Measurements from ENCODE around the gene SPTBN5.

SPTBN5 gene

DNA sequence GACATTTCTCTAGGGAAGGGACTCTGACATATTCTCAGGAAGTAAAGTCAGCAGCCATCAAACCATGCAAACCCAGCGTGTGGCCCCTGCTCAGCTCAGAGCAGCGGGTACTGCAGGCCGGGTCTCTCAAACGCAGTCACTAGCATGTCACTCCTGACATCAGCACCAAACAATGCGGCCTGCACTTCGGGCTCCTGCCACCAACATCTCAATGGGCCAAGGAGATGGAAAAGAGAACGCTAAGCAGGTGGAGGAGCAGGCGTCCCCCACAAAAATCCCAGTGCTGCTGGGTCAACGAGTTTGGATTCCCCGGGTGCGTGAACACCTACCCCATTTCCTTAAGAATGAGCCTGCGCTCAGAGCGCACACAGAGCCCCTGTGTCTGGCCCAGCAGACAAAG lies 9.9 kb upstream of the SPTBN5 start:
- DNase-seq = no peak

GRCh38 chr15:41901431-41901830 lies 7.6 kb upstream of the SPTBN5 start:
- DNase-seq = peak; percentile 2

DNA sequence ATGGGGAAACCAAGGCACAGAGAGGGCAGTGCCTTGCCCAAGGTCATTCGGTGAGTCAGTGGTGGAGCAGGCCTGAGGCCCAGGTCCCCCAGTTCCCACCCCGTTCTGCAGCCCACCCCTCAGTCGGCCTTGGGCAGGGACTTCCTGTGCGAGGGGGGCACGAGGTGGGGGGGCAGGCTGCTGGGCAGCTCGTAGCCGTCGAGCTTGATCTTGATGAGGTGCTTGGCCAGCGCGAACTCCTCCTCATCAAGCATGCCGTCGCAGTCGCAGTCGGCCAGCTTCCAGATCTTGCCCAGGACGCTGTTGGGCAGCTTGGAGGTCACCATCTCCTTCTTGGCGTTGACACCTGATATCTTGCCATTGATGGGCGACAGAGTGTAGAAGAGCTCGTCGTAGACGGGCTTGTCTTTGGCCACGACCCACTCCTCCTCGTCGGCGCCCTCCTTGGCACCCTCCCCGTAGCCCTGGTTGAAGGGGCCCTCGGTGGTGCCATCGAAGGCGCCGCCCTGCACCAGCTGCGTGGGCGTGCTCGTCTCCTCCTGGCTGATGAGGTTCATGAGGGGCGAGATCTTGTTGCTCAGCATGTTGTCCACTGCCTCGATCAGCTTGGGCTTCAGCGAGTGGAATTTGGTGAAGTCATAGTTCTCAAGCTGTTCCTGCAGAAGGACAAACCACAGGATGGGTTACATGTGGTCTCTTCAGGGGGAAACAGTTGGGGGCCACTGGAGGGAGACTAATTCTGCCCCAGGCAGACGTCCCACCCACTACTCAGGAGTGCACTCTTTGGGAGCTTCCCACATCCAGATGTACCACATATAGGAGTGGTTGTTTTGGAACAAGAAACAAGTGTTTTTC lies 6.9 kb upstream of the SPTBN5 start:
- no peak for DNase-seq

DNA sequence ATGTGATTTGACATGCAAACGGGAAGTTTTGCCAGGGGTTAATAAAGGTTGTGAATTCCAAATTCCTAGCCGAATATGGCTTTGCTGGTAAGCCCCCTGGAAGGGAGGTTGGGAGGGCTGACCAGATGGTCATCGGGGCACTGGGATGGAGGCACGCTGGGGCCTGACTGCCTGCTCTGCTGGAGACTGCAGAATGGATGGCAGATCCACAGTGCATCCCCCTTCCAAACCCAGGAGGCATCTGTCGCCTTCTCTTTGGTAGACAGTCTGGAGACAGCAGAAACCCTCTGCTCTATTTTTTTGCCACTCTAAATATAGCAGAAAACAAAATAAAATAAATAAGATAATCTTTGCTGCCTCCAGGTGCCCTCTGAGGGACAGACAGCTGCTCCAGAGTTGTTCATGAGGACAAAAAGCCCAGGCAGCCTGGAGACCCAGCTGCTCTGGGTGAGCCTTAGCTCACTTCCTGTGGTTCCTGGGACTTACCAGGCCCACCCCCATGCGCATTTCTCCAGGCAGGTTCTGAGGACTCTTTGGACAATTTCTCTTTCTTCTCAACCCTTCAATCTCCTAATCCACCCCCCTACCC lies 6.1 kb upstream of the SPTBN5 start:
- DNase-seq = no peak

DNA sequence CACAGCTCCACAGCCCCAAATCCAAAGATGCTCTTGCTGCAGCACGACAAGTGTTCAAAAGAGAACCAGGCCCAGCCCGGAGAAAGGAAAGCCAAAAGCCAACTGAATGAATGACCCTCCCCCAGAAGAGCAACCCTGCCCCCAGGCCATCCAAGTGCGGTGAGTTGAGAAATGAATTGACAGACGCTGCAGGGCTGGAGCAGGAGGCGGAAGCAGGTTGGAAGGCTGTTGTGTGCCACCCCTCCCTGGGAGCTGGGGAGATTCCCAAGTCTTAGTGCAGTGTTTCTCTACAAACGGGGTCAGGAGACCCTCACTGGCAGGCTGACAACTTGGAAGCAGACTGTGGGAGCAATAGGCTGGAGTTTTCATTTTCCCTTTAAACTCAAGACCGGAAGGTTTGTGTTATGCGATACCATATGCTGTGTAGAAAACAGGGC lies 3.5 kb upstream of the SPTBN5 start:
- no peak for DNase-seq

GRCh38 chr15:41896566-41896965 lies 2.7 kb upstream of the SPTBN5 start:
- no peak for DNase-seq

DNA sequence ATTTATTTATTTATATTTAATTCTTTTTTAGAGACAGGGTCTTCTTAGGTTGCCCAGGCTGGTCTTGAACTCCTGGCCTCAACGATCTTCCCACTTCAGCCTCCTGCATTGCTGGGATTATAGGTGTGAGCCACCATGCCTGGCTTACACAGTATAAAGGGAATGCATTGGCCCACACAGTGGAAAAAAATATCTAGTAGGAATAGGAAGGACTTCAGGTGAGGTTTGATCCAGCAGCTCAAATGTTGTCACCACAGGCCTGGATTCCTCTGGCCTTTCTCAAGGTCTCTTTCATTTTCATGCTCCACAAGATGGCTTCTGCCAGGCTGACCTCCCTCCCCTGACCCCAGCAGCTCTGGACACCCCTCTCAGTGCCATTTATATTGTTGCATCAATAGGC lies 2.1 kb upstream of the SPTBN5 start:
- DNase-seq = no peak

DNA sequence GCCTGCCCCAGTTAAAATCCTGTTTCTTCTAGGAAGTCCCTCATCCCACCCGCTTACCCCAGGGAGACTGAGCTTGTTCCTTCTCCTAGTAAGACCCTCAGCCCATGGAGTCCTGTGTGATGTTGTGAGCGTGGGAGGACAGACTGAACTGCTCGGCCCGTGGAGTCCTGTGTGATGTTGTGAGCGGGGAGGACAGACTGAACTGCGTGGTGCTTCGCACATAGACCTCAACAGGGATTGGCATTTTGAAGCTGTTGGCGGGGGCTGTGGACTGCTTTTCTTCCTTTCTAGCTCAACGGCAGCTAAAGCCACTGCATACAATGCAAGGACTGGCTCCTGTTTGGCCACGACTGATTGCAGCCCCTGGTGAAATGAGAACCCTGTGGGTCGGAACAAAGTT lies 1.6 kb upstream of the SPTBN5 start:
- no peak for DNase-seq

DNA sequence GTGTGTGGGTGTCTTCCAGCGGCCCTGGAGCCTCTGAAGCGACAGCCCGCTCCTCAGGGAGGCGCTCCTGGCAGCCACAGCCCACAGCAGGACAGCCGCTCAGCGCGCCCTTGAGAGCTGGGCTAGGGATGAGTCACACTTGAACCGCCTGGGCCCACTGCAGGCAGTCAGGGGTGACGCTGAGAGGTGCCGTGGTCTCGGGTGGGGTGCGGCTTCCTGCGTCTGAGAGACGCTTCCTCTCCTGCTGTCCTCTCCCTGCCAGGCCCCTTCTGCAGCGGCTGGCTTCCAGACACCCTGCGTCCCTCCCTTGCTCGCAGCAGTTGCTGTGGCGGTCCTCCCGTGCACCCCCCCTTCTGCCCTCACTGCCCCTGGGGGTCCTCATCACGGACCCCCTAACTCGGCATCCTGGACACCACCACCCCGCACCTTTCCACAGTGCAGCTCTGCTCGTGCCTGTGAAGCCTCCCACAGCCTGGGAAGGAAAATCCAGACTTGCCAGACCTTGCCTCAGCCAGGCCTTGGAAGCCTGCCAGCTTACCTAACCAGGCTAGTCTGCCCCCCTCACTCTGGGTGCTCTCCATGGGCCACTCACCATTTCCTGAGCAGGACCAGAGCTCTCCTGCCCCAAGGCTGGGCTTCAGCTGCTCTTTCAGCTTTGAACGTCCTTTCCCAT lies 1.1 kb upstream of the SPTBN5 start:
- DNase-seq = peak; percentile 58

GRCh38 chr15:41894251-41894790 lies 468 bp upstream of the SPTBN5 start:
- no peak for DNase-seq

GRCh38 chr15:41892621-41893421 lies 1.0 kb downstream of the SPTBN5 start:
- DNase-seq = no peak

DNA sequence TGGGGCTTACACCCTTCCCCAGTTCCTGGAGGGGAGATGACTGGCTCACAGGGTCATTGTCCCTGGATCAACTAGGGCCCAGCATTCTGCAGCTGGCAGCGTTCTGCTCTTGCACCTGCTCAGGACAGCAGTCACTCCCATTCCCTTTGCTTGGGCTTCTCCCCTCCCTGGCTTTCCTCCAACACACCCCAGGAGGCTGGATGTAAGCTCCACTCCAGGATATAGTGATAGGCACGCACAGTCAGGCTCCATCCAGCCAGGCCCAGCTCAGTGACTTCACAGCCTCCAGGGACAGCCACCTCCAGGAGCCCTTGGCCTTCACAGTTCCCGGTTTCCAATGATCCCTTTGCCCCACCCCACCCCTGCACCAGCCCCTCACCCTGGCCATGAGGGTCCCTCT lies 1.9 kb downstream of the SPTBN5 start:
- DNase-seq = peak; percentile 88

GRCh38 chr15:41891226-41891625 lies 2.6 kb downstream of the SPTBN5 start:
- DNase-seq = peak; percentile 19

- no peak for DNase-seq
These were observed 3.7 kb downstream of the SPTBN5 start for GRCh38 chr15:41890050-41890690.

- no peak for DNase-seq
These were observed 5.1 kb downstream of the SPTBN5 start for GRCh38 chr15:41888662-41889253.

DNA sequence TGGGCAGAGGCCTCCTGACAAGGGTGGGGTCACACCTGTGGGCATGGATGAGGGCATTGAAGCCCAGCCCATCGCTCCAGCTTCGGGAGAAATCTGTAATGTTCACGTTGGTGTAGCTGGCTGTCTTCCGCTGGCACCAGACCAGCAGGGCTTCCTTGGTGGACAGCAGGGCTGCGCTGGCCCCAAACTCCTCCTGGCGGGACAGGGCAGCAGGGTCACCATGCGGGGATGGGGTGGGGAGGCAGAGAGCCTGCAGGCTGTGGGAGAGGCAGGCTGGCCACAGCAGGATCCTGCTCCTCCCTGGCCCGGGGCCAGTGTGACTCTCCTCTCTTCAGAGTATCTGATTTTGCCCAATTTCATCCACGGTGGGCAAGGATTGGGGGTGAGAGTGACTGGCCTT lies 6.0 kb downstream of the SPTBN5 start:
- DNase-seq = no peak

DNA sequence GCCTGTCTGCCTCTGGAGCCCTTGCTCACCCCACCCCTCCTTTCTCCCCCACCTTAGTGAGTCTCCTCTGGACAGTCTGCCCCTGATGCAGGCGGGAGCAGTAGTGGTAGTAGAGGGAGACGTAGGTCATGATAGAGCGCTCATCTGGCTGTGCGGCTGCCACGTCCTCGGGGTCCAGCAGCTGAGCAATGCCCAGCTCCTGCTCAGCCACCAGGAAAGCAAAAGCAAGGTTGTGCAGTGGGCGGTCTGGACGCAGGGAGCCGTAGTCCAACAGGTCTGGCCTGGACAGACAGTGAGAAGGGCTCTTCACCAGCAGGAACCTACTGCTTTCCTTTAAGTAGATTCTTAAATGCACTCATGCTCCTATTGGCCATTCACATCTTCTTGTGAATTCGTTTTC lies 6.7 kb downstream of the SPTBN5 start:
- no peak for DNase-seq

DNA sequence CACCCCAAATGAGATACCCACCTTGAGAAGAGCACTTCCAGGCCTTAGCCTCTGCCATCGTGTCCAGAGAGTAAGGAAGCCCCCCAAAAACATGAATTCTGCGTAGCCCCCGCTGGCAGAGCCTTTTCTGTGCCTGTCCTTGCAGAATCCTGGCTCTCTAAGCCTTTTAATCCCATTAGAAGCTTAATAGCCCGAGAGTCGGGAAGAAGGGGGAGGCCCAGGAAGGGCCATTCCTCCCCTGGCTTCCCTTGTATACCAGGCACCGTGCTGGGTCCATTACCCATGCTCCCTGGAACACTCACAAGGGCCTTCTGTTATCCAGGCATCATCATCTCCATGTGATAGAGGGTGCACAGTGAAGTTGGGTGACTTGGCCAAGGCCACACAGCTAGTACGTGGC lies 7.1 kb downstream of the SPTBN5 start:
- no peak for DNase-seq

DNA sequence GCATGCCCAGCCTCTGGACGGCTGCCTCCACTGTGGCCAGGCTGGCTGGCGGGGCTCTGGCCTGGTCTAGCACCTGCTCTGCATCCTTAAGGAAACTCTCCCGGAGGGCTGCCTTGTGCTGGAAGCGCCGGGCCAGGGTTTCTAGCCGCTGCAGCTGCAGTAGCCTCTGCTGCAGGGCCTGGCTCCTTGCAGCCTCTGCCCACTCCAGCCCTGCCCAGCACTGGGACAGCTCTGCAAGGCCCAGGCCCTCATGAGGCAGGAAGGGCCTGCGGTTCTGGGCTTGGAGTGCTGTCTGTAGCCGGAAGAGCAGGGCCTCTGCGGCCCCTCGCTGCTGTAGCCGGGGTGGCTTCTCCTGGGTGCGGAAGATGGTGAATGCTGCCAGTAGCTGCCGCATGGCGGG lies 8.0 kb downstream of the SPTBN5 start:
- no peak for DNase-seq

DNA sequence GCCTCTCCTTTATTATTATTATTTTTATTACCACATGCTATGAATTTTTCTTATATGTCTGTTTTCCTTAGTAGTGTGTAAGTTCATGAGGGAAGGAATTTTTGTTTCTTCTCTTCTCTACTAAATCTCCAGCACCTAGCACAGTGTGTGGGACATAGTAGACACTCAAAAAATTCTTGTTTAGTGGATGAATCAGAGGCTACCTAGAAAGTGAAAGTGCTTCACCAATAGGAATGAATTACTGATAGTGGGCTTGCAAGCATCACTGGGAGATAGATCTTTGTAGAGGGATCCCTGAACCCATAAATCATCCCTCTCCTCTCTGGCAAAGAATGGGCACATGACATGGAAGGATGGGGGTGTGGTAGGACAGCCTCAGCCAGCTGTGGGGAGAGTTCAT lies 8.5 kb downstream of the SPTBN5 start:
- DNase-seq = no peak

DNA sequence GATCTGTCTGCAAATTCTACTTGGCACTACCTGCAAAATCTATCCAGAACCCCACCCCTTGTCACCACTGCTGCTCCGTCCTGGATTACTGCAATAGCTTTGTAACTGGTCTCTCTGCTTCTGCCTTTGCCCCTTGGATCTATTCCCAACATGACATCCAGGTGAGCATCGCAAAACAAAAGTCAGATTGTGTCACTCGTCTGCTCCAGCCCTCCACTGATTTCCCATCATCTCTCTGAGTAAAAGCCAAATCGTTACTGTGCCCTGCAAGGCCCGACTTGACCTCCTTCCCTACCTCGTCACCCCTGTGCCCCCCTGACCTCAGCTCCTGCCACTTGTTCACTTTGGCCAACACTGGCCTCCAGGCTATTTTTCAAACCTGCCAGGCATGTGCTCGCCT lies 9.4 kb downstream of the SPTBN5 start:
- no peak for DNase-seq

GRCh38 chr15:41883484-41883825 lies 10.4 kb downstream of the SPTBN5 start:
- no peak for DNase-seq

Data from NCI-H69 (cell line).